Endothelial cell of umbilical vein (primary cell): ENCODE data around the gene STARD5. TPM values are rescaled to one million over a fixed set of nuclear protein-coding genes. Genes with fewer than 3 reads are reported as not detected.
A peak's percentile ranks its signal among the peaks of the same experiment; 100 is the strongest.

Experiments used
- BruUV-seq: library from RNA; stranded (reverse); fragments of 400-500 nt; replicated peaks from 2 replicates; lab custom pipeline; 2021; lab: Mats Ljungman, UMichigan
- CTCF ChIA-PET: fragments of 300-600, 350-600 bp; sonication (Branson Sonifier 250); formaldehyde crosslinking; loops from one replicate; lab custom pipeline; 2021; ENCODE audit warnings: antibody characterized with exemption, inconsistent platforms; lab: Charles Lee
- POLR2A ChIA-PET: fragments of 300-600, 350-600 bp; sonication (Branson Sonifier 250); formaldehyde crosslinking; loops from one replicate; lab custom pipeline; 2021; ENCODE audit warnings: antibody characterized with exemption, inconsistent platforms; lab: Charles Lee
- DNase-seq: peaks from one replicate; pipeline ENCODE4 v3.0.0-alpha.2; 2011; ENCODE audit warnings: low read depth, low spot score
- FAIRE-seq: peaks from 2 replicates; lab custom pipeline; 2011; peaks lifted over from hg19 to GRCh38; lab: Jason Lieb, UNC
- H2AFZ ChIP-seq: 2 replicates; pipeline ENCODE4 v1.6.0; 2012; ENCODE audit warnings: low read depth, low read length, control low read depth, inconsistent platforms
- H3K27ac ChIP-seq: 2 replicates; pipeline ENCODE4 v1.5.1; 2011; ENCODE audit warnings: low read depth, mild to moderate bottlenecking, control low read depth, low read length, moderate library complexity; ENCODE audit not compliant: insufficient read depth
- H3K27me3 ChIP-seq, 2 experiments: 2 replicates each; pipeline versions ENCODE4 v1.6.0 to v1.6.1; 2011; ENCODE audit warnings: low read length in 2 of 2, mixed read lengths in 1 of 2; ENCODE audit not compliant: control insufficient read depth in 2 of 2, insufficient read depth in 2 of 2
- H3K36me3 ChIP-seq, 2 experiments: 2 replicates in 1 of 2; 3 replicates in 1 of 2; pipeline ENCODE4 v1.5.1; 2011; ENCODE audit warnings: low read length in 2 of 2, mild to moderate bottlenecking in 1 of 2, moderate library complexity in 1 of 2; ENCODE audit not compliant: control insufficient read depth in 2 of 2, insufficient read depth in 2 of 2; ENCODE audit errors: extremely low read depth in 1 of 2
- H3K4me1 ChIP-seq: 3 replicates; pipeline ENCODE4 v1.5.1; 2011; ENCODE audit warnings: mild to moderate bottlenecking, low read length; ENCODE audit not compliant: control insufficient read depth, insufficient read depth; ENCODE audit errors: extremely low read depth
- H3K4me2 ChIP-seq: 2 replicates; pipeline ENCODE4 v1.6.1; 2011; ENCODE audit warnings: low read length, control low read depth, mixed read lengths; ENCODE audit not compliant: insufficient read depth
- H3K4me3 ChIP-seq, 3 experiments: fragments of 200-600 bp in 1 of 3; sonication (generic), shearing (Covaris generic) in 1 of 3; replicated peaks in 1 of 3; 2 replicates each; pipeline ENCODE4 v1.5.1; 2011 to 2016; ENCODE audit warnings: control low read depth in 3 of 3, low read length in 3 of 3, mild to moderate bottlenecking in 2 of 3, inconsistent platforms in 1 of 3, low read depth in 1 of 3, moderate library complexity in 1 of 3; ENCODE audit not compliant: insufficient read depth in 1 of 3
- H3K79me2 ChIP-seq: 2 replicates; pipeline ENCODE4 v1.6.0; 2012; ENCODE audit warnings: low read length, inconsistent platforms; ENCODE audit not compliant: control insufficient read depth, insufficient read depth
- H3K9ac ChIP-seq: replicated peaks from 2 replicates; pipeline ENCODE3; 2011; ENCODE audit warnings: low read length, control low read depth; ENCODE audit not compliant: insufficient read depth; ENCODE audit errors: extremely low read depth
- H3K9me1 ChIP-seq: replicated peaks from 3 replicates; pipeline ENCODE4 v1.6.0; 2011; ENCODE audit warnings: mild to moderate bottlenecking, low read length; ENCODE audit not compliant: control insufficient read depth, insufficient read depth; ENCODE audit errors: extremely low read depth
- H3K9me3 ChIP-seq: replicated peaks from 2 replicates; pipeline ENCODE4 v1.5.1; 2012; ENCODE audit warnings: low read length, inconsistent platforms; ENCODE audit not compliant: control insufficient read depth, insufficient read depth
- H4K20me1 ChIP-seq: replicated peaks from 2 replicates; pipeline ENCODE3; 2011; ENCODE audit warnings: mild to moderate bottlenecking, low read length; ENCODE audit not compliant: control insufficient read depth, insufficient read depth; ENCODE audit errors: extremely low read depth
- CTCF ChIP-seq, 2 donors: IDR thresholded peaks; 1 replicate in 1 of 2; 2 replicates in 1 of 2; pipeline ENCODE4 v1.5.1; 2011; ENCODE audit warnings: low read length in 2 of 2, mild to moderate bottlenecking in 2 of 2, moderate library complexity in 2 of 2, control low read depth in 1 of 2, inconsistent platforms in 1 of 2, low read depth in 1 of 2; ENCODE audit not compliant: insufficient read depth in 1 of 2; ENCODE audit errors: extremely low read depth in 1 of 2
- EZH2 ChIP-seq: IDR thresholded peaks from 2 replicates; pipeline ENCODE4 v1.6.1; 2012; ENCODE audit warnings: borderline replicate concordance, low read depth, mild to moderate bottlenecking, moderate library complexity, low read length, inconsistent platforms; ENCODE audit not compliant: severe bottlenecking
- FOS ChIP-seq: IDR thresholded peaks from 2 replicates; pipeline ENCODE4 v1.6.1; 2011; ENCODE audit warnings: mild to moderate bottlenecking, low read length, moderate library complexity, borderline replicate concordance; ENCODE audit not compliant: insufficient read depth
- GATA2 ChIP-seq: IDR thresholded peaks from 2 replicates; pipeline ENCODE4 v1.7.0; 2011; ENCODE audit warnings: low read depth, mild to moderate bottlenecking, moderate library complexity, mixed read lengths, low read length; ENCODE audit not compliant: insufficient read length, insufficient read depth
- JUN ChIP-seq: IDR thresholded peaks from 2 replicates; pipeline ENCODE4 v1.6.1; 2011; ENCODE audit warnings: borderline replicate concordance, low read depth; ENCODE audit not compliant: insufficient read length, insufficient read depth
- MAX ChIP-seq: IDR thresholded peaks from 2 replicates; pipeline ENCODE4 v1.6.1; 2011; ENCODE audit not compliant: insufficient read depth, insufficient read length
- MYC ChIP-seq: IDR thresholded peaks from one replicate; pipeline ENCODE4 v1.6.1; 2011; ENCODE audit warnings: mild to moderate bottlenecking, low read depth, low read length
- POLR2A ChIP-seq: IDR thresholded peaks from 2 replicates; pipeline ENCODE4 v1.6.1; 2012; ENCODE audit warnings: low read depth, mild to moderate bottlenecking, control low read depth, low read length
- POLR2AphosphoS5 ChIP-seq: IDR thresholded peaks from 2 replicates; pipeline ENCODE4 v1.6.1; 2012; ENCODE audit warnings: low read depth, mild to moderate bottlenecking, control low read depth, low read length, moderate library complexity; ENCODE audit not compliant: insufficient read depth
- dilution Hi-C: fragments of 300-500 bp; cut with MboI; formaldehyde crosslinking; loops from one replicate; pipeline ENCODE4 v1.15.0; 2019; ENCODE audit warnings: low sequenced_read_pairs; ENCODE audit not compliant: extremely low pct_ligation_motif_present
- intact Hi-C: fragments of 100-400 bp; cut with micrococcal nuclease; formaldehyde crosslinking; loops from one replicate; pipeline ENCODE4 v1.10.0; 2022
- polyA plus RNA-seq, 4 experiments: library from polyadenylated mRNA; depleted of rRNA in 3 of 4; stranded (reverse) in 3 of 4; unstranded in 1 of 4; fragments of >200 nt; gene quantifications; 2 replicates each; pipeline versions ENCODE4 v1.2.1 to v1.2.3, GENCODE V29; 2011 to 2012; ENCODE audit warnings: missing spikeins in 1 of 4
- total RNA-seq: library from RNA; stranded (reverse); gene quantifications from 2 replicates; pipeline ENCODE4 v1.2.3, GENCODE V29; 2021

The STARD5 gene
- total and polyA plus RNA-seq, 2 donors (not counting 3 experiments of a cell fraction or from before 2014, with no cell fraction given) = 2.2 to 3.0 TPM

- no peak for FAIRE-seq
- ChIA-PET CTCF (interaction anchor here (1.9 kb wide), 1 partner anchor 21 kb away, joined by 7 read pairs; no protein-coding TSS in a partner anchor), POLR2A (no interaction called here)
- Histone ChIP-seq H2AFZ (no peak overlapping the region), H3K4me1 (peaks cover 8% of the 10 kb centered on the region), H3K9ac (no peak overlapping the region), H3K36me3 (no peaks in the 10 kb centered on the region), H3K9me3 (no peaks in the 10 kb centered on the region), H3K9me1 (no peaks in the 10 kb centered on the region), H3K27me3 (peaks cover 0 to 5% of the 10 kb centered on the region in 2 experiments), H3K4me2 (peak overlapping the region; percentile 23), H4K20me1 (no peaks in the 10 kb centered on the region), H3K79me2 (no peaks in the 10 kb centered on the region), H3K27ac (no peak overlapping the region), H3K4me3 (no peak overlapping the region)
- no peak for DNase-seq
- intact Hi-C loops (no loop called here), dilution Hi-C loops (no loop called here)
- TF ChIP-seq CTCF (IDR thresholded peaks at IDR 0.05; ENCODE audit: extremely low read depth in 1 of 2, insufficient read depth in 1 of 2, low read depth in 1 of 2, low read length in 2 of 2) = no peak
- no peak for TF ChIP-seq POLR2A
- TF ChIP-seq POLR2AphosphoS5 = no peak
- TF ChIP-seq GATA2 = no peak
- TF ChIP-seq JUN = no peak
- BruUV-seq = no TSS peak
Measured at GRCh38 chr15:81296186-81296585, 27.8 kb downstream of the STARD5 start.

- ChIA-PET CTCF (interaction anchor here (1.9 kb wide), 1 partner anchor 20 kb away, joined by 7 read pairs; no protein-coding TSS in a partner anchor), POLR2A (no interaction called here)
- Histone ChIP-seq H3K9me3 (no peaks in the 10 kb centered on the region), H4K20me1 (no peaks in the 10 kb centered on the region), H3K4me3 (no peak overlapping the region), H2AFZ (no peak overlapping the region), H3K9ac (no peak overlapping the region), H3K79me2 (no peaks in the 10 kb centered on the region), H3K27ac (no peak overlapping the region), H3K4me1 (peaks cover 8% of the 10 kb centered on the region), H3K27me3 (peaks cover 0 to 5% of the 10 kb centered on the region in 2 experiments), H3K36me3 (no peaks in the 10 kb centered on the region), H3K9me1 (no peaks in the 10 kb centered on the region), H3K4me2 (no peak overlapping the region)
- DNase-seq = no peak
- TF ChIP-seq MAX = no peak
- no peak for TF ChIP-seq POLR2A
- TF ChIP-seq EZH2 = no peak
- TF ChIP-seq JUN = no peak
- no peak for TF ChIP-seq FOS
- TF ChIP-seq POLR2AphosphoS5 = no peak
- TF ChIP-seq MYC = no peak
- no peak for TF ChIP-seq GATA2
- TF ChIP-seq CTCF (IDR thresholded peaks at IDR 0.05; ENCODE audit: extremely low read depth in 1 of 2, insufficient read depth in 1 of 2, low read depth in 1 of 2, low read length in 2 of 2) = no peak
- no peak for FAIRE-seq
- dilution Hi-C loops = no loop called here
- BruUV-seq = no TSS peak
- intact Hi-C loops = no loop called here
Measured at GRCh38 chr15:81295486-81296121, 28.3 kb downstream of the STARD5 start.
